NB4 (cell line): ENCODE results near the gene NRXN3.

Source experiments
- DNase-seq: peaks from one replicate; pipeline ENCODE4 v3.0.0; 2010; ENCODE audit warnings: low read depth
- H3K4me3 ChIP-seq: one replicate; pipeline ENCODE4 v1.5.1; 2011; ENCODE audit warnings: mild to moderate bottlenecking, low read depth, low read length, moderate library complexity
- MYC ChIP-seq: IDR thresholded peaks from 2 replicates; pipeline ENCODE4 v1.6.1; 2011; ENCODE audit warnings: low read depth, low read length
- POLR2A ChIP-seq: IDR thresholded peaks from 2 replicates; pipeline ENCODE4 v1.6.1; 2011; ENCODE audit warnings: mild to moderate bottlenecking; ENCODE audit not compliant: insufficient read length; ENCODE audit errors: extremely low read depth
- TF ChIP-seq, protein P1 (sequence below): IDR thresholded peaks from 2 replicates; pipeline ENCODE4 v1.6.1; 2011; ENCODE audit warnings: low read depth, low read length
- TF ChIP-seq, protein P2 (sequence below): IDR thresholded peaks from one replicate; pipeline ENCODE4 v1.5.1; 2012; ENCODE audit warnings: low read depth, low read length

The NRXN3 gene

DNA sequence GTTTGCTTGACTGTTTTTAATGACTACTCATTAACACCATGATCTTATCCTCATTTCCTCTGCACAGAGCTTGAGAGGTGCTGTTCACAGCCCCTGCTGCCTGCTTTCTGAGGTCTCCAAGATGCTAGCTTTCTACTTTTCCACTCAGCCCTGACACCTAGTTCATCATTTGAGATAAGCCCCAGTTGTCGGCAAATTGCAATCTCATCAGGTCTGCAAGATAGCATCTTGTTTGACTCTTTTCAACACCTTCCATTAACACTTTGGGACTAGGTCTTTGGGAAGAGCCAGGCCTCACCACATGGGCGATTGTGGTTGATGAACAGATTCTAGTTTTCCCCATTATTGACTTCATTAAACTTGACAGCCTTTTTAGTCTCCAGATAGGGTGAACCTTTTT is 1136.4 kb downstream of the NRXN3 start:
- TF ChIP-seq, protein P1, sequence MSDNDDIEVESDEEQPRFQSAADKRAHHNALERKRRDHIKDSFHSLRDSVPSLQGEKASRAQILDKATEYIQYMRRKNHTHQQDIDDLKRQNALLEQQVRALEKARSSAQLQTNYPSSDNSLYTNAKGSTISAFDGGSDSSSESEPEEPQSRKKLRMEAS: no peak
- TF ChIP-seq POLR2A: no peak
- TF ChIP-seq, protein P2, sequence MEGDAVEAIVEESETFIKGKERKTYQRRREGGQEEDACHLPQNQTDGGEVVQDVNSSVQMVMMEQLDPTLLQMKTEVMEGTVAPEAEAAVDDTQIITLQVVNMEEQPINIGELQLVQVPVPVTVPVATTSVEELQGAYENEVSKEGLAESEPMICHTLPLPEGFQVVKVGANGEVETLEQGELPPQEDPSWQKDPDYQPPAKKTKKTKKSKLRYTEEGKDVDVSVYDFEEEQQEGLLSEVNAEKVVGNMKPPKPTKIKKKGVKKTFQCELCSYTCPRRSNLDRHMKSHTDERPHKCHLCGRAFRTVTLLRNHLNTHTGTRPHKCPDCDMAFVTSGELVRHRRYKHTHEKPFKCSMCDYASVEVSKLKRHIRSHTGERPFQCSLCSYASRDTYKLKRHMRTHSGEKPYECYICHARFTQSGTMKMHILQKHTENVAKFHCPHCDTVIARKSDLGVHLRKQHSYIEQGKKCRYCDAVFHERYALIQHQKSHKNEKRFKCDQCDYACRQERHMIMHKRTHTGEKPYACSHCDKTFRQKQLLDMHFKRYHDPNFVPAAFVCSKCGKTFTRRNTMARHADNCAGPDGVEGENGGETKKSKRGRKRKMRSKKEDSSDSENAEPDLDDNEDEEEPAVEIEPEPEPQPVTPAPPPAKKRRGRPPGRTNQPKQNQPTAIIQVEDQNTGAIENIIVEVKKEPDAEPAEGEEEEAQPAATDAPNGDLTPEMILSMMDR: no peak
- TF ChIP-seq MYC: no peak
- no peak for DNase-seq
- no peak overlapping the region for H3K4me3 ChIP-seq

DNA sequence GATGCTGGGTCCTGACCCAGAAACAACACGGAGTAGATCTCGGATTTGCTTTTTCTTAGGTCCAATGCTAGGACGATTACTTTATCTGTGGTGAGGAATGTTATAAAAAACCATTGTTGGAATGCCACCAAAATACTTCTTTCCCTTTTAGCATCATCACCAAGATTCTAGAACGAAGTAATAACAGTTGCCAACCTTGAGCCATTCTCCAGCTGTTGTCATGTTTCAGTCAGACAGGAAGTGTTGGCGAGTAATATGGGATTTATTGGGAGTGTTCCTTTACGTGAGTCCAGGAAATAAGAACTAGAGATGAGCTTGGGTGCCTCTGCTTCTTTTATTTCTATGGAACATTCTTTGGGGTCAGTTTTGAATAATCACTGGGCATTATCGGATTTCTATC is 1148.2 kb downstream of the NRXN3 start:
- DNase-seq: no peak
- no peak overlapping the region for H3K4me3 ChIP-seq
- TF ChIP-seq, protein P2: no peak
- TF ChIP-seq POLR2A (no peak), MYC (no peak)
- TF ChIP-seq, protein P1: no peak

DNA sequence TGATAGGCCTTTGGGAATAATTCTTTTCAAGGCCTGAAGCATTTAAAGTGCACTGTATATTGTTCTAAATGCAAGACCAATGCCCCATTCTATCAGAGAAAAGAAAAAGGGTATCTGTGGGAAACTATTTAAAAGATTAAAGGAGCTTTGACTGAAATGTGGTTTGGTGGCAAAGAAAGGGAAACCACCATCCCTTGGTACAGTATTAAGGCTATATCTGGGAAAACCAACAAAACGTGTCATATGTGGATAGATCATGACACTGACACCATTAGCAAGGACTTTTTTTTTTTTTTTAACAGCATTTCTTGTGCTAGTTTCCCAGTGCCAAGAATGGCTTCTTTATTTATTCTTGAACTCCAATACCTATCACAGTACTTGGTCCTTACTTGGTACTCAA is 1150.4 kb downstream of the NRXN3 start:
- TF ChIP-seq POLR2A (no peak), MYC (no peak)
- TF ChIP-seq, protein P2: no peak
- TF ChIP-seq, protein P1: no peak
- no peak overlapping the region for H3K4me3 ChIP-seq
- DNase-seq: no peak

DNA sequence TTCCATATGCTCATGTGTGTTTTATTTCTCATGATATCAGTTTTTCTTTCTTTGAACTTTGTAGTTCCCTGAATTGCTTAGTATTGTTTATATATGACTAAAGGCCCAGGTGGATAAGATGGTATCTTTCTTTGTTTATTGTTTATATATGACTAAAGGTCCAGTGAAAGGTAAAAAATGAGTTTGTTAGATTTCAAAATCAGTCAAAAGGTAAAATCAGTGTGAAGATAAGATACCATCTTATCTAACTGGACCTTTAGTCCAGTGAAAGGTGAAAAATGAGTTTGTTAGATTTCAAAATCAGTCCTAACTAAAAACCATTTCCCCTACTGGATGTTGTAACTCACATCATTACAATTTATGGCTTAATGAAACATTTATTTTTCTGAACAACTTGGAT is 1150.9 kb downstream of the NRXN3 start:
- TF ChIP-seq, protein P2: no peak
- TF ChIP-seq, protein P1: no peak
- no peak for TF ChIP-seq POLR2A
- no peak overlapping the region for H3K4me3 ChIP-seq
- no peak for DNase-seq

DNA sequence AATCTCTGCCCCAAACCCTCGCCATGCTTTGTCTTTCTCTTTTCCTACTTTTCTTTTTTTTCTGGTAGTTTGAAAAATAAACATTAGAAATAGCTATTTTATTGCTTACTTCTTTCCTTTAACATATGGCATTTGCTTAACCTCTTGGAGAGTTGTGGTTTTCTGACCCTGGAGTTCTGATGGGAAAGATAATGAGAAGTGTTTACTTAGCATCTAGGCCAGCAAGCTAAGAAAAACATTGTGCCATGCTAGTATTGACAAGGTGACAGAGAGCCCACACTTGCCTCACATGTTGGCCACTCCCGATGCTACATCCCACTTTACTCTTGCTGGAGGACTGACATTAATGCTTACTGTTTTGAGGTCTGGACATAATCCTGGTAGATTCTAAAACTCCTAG is 1154.9 kb downstream of the NRXN3 start:
- TF ChIP-seq, protein P1: no peak
- TF ChIP-seq, protein P2: no peak
- TF ChIP-seq POLR2A: no peak
- TF ChIP-seq MYC: no peak
- no peak overlapping the region for H3K4me3 ChIP-seq
- no peak for DNase-seq

DNA sequence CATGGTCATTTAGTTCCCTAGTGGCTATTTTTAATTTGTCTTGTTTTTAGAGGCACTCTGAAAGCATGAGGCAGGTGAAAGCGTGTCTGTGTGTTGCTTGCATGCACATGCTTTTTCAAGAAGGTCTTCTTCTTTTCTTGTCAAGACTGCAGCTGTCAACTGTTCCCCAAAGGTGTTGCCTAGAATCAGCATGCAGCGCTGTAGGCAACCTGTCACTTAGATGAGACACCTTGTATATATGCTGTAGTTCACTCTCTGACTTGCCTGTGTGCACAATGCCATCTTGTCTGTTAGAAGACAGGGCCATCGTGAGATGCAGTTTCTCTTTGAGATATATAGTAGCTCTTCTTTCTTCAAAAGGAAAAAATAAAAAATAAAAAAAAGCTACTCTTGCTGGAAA is 1155.4 kb downstream of the NRXN3 start:
- no peak for DNase-seq
- no peak overlapping the region for H3K4me3 ChIP-seq
- TF ChIP-seq POLR2A (no peak), MYC (no peak)
- TF ChIP-seq, protein P1: no peak
- TF ChIP-seq, protein P2: no peak
